ENCODE data around the gene BCL11A. TPM values are rescaled to one million over a fixed set of nuclear protein-coding genes. Genes with fewer than 3 reads are reported as not detected.

The BCL11A gene
- total RNA-seq, 5 donors from 2014 or later (not counting 1 experiment from before 2014, with no cell fraction given) = 3.6 to 11.9 (median 5.6) TPM

- peaks cover 38 to 66% of the 10 kb centered on the region in 2 donors for H3K27me3 Mint-ChIP-seq
- Histone ChIP-seq H3K4me1 (ENCODE audit: control insufficient read depth in 1 of 2, extremely low read depth in 1 of 2, insufficient read depth in 2 of 2, low read length in 2 of 2) (peaks cover 19 to 53% of the 10 kb centered on the region in 2 experiments), H3K27me3 (replicated peaks in 1 of 2; ENCODE audit: control insufficient read depth in 2 of 2, extremely low read depth in 1 of 2, insufficient read depth in 2 of 2, low read length in 1 of 2) (peaks cover 0 to 60% of the 10 kb centered on the region in 2 experiments), H3K9me3 (no peaks in the 10 kb centered on the region), H3K27ac (ENCODE audit: low read length) (no peak overlapping the region), H3K36me3 (ENCODE audit: control insufficient read depth in 2 of 2, extremely low read depth in 1 of 2, insufficient read depth in 1 of 2, low read length in 1 of 2) (no peaks in the 10 kb centered on the region), H3K4me3 (ENCODE audit: control insufficient read depth in 1 of 2, extremely low read depth in 1 of 2, low read length in 1 of 2) (peak overlapping the region; percentile 1 to 75)
- peak overlapping the region; percentile 64 to 93 (median 77) for H3K4me3 Mint-ChIP-seq
- ChIA-PET POLR2A (no interaction called here), CTCF (no interaction called here)
- H3K27ac Mint-ChIP-seq = peak overlapping the region in 1 of 2 donors; percentile 48
- no peaks in the 10 kb centered on the region for H3K9me3 Mint-ChIP-seq
- H3K4me1 Mint-ChIP-seq = peaks cover 32 to 42% (median 32%) of the 10 kb centered on the region in 3 donors
- DNase-seq (peak in 2 of 35 experiments; percentile 11 to 33), ATAC-seq (replicated peaks in 1 of 4) (peak in 1 of 4 experiments; percentile 28)
- H3K36me3 Mint-ChIP-seq = no peaks in the 10 kb centered on the region
- WGBS (ENCODE audit: insufficient coverage) = 0% methylated on average over 3 of the region's 31 CpGs
These were observed 3.4 kb upstream of the BCL11A start for GRCh38 chr2:60556576-60557485.

DNA sequence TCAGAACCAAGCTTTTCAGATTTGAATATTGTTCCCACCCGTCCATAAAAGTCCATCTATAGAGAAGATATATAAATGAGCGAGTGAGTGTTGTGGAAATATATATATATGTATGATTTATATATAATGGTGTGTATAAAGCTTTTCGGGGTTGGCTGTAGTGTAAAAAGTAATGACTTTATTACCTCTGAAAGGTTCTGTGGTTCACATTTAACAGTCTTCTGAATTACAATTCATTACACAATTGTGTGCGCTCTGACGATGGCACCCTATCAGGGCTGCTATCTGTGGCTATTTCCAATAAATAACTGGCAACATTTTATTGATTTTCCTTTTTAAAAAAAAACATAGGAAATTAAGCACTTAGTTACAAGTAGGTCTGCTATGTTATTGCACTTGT is 2.7 kb upstream of the BCL11A start:
- Histone ChIP-seq H3K27ac (ENCODE audit: low read length) (no peak overlapping the region), H3K36me3 (ENCODE audit: control insufficient read depth in 2 of 2, extremely low read depth in 1 of 2, insufficient read depth in 1 of 2, low read length in 1 of 2) (no peaks in the 10 kb centered on the region), H3K4me1 (ENCODE audit: control insufficient read depth in 1 of 2, extremely low read depth in 1 of 2, insufficient read depth in 2 of 2, low read length in 2 of 2) (peaks cover 19 to 58% of the 10 kb centered on the region in 2 experiments), H3K27me3 (replicated peaks in 1 of 2; ENCODE audit: control insufficient read depth in 2 of 2, extremely low read depth in 1 of 2, insufficient read depth in 2 of 2, low read length in 1 of 2) (peaks cover 0 to 66% of the 10 kb centered on the region in 2 experiments), H3K4me3 (ENCODE audit: control insufficient read depth in 1 of 2, extremely low read depth in 1 of 2, low read length in 1 of 2) (peak overlapping the region in 1 of 2 donors; percentile 75), H3K9me3 (no peaks in the 10 kb centered on the region)
- H3K4me3 Mint-ChIP-seq = peak overlapping the region; percentile 84 to 93 (median 84)
- ChIA-PET POLR2A (no interaction called here), CTCF (no interaction called here)
- H3K27me3 Mint-ChIP-seq = peaks cover 38 to 63% of the 10 kb centered on the region in 2 donors
- H3K4me1 Mint-ChIP-seq = peaks cover 35 to 46% (median 36%) of the 10 kb centered on the region in 3 donors
- no peaks in the 10 kb centered on the region for H3K36me3 Mint-ChIP-seq
- ATAC-seq (replicated peaks in 1 of 4) (no peak), DNase-seq (no peak)
- H3K9me3 Mint-ChIP-seq = no peaks in the 10 kb centered on the region
- no CpG with 5 or more reads among the region's 5 CpGs for WGBS (ENCODE audit: insufficient coverage)
- H3K27ac Mint-ChIP-seq = no peak overlapping the region

DNA sequence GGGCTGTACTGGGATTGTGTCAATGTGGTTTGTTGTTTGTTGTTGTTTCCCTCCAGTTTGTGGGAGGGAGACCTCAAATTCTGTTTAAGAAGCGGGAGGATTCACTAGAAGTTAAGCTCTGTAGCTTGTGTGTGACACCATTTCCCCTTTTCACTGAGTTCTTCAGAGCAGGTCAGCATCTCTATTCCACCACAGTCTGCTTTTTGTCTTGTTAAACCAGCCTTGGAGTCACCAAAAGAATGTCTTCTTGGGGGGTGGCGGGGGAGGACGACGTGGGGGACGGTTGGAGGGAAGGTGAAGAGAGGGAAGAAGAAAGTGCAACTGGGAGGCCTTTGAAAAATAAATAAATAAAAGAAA is 2.3 kb upstream of the BCL11A start:
- H3K27me3 Mint-ChIP-seq = peaks cover 34 to 63% of the 10 kb centered on the region in 2 donors
- no peaks in the 10 kb centered on the region for H3K9me3 Mint-ChIP-seq
- no CpG with 5 or more reads among the region's 5 CpGs for WGBS (ENCODE audit: insufficient coverage)
- H3K36me3 Mint-ChIP-seq = no peaks in the 10 kb centered on the region
- peak overlapping the region; percentile 64 to 97 for H3K4me3 ChIP-seq (ENCODE audit: control insufficient read depth in 1 of 2, extremely low read depth in 1 of 2, low read length in 1 of 2)
- H3K4me3 Mint-ChIP-seq = peak overlapping the region; percentile 84 to 93 (median 84)
- peak overlapping the region; percentile 35 to 72 for H3K27ac Mint-ChIP-seq
- no peak for DNase-seq
- no peaks in the 10 kb centered on the region for H3K9me3 ChIP-seq
- H3K4me1 ChIP-seq (ENCODE audit: control insufficient read depth in 1 of 2, extremely low read depth in 1 of 2, insufficient read depth in 2 of 2, low read length in 2 of 2) = peaks cover 19 to 63% of the 10 kb centered on the region in 2 experiments
- ATAC-seq (replicated peaks in 1 of 4) = peak in 1 of 4 experiments; percentile 9
- peak overlapping the region; percentile 44 for H3K27ac ChIP-seq (ENCODE audit: low read length)
- POLR2A ChIA-PET = no interaction called here
- H3K27me3 ChIP-seq (replicated peaks in 1 of 2; ENCODE audit: control insufficient read depth in 2 of 2, extremely low read depth in 1 of 2, insufficient read depth in 2 of 2, low read length in 1 of 2) = peaks cover 0 to 70% of the 10 kb centered on the region in 2 experiments
- H3K36me3 ChIP-seq (ENCODE audit: control insufficient read depth in 2 of 2, extremely low read depth in 1 of 2, insufficient read depth in 1 of 2, low read length in 1 of 2) = no peaks in the 10 kb centered on the region
- H3K4me1 Mint-ChIP-seq = peaks cover 35 to 48% (median 38%) of the 10 kb centered on the region in 3 donors
- CTCF ChIA-PET = interaction anchor here in 1 of 2 donors (0.6 kb wide), 1 partner anchor 1109 kb away, joined by 5 read pairs; no protein-coding TSS in a partner anchor

GRCh38 chr2:60555066-60555782 is 1.8 kb upstream of the BCL11A start:
- no peaks in the 10 kb centered on the region for H3K36me3 ChIP-seq (ENCODE audit: control insufficient read depth in 2 of 2, extremely low read depth in 1 of 2, insufficient read depth in 1 of 2, low read length in 1 of 2)
- DNase-seq (peak in 33 of 35 experiments; percentile 31 to 79 (median 51)), ATAC-seq (replicated peaks in 1 of 4) (peak; percentile 52 to 73 (median 58))
- peaks cover 0 to 75% of the 10 kb centered on the region in 2 experiments for H3K27me3 ChIP-seq (replicated peaks in 1 of 2; ENCODE audit: control insufficient read depth in 2 of 2, extremely low read depth in 1 of 2, insufficient read depth in 2 of 2, low read length in 1 of 2)
- peaks cover 35 to 52% (median 41%) of the 10 kb centered on the region in 3 donors for H3K4me1 Mint-ChIP-seq
- H3K27me3 Mint-ChIP-seq = peaks cover 32 to 62% of the 10 kb centered on the region in 2 donors
- H3K36me3 Mint-ChIP-seq = no peaks in the 10 kb centered on the region
- H3K4me3 Mint-ChIP-seq = peak overlapping the region; percentile 84 to 93 (median 84)
- H3K4me3 ChIP-seq (ENCODE audit: control insufficient read depth in 1 of 2, extremely low read depth in 1 of 2, low read length in 1 of 2) = peak overlapping the region; percentile 64 to 97
- H3K4me1 ChIP-seq (ENCODE audit: control insufficient read depth in 1 of 2, extremely low read depth in 1 of 2, insufficient read depth in 2 of 2, low read length in 2 of 2) = peaks cover 19 to 68% of the 10 kb centered on the region in 2 experiments
- peak overlapping the region; percentile 35 to 72 for H3K27ac Mint-ChIP-seq
- WGBS (ENCODE audit: insufficient coverage) = under 1% methylated on average over 22 of the region's 43 CpGs
- H3K9me3 ChIP-seq = no peaks in the 10 kb centered on the region
- CTCF ChIA-PET = interaction anchor here in 1 of 2 donors (0.6 kb wide), 1 partner anchor 1108 kb away, joined by 5 read pairs; no protein-coding TSS in a partner anchor
- peak overlapping the region; percentile 44 for H3K27ac ChIP-seq (ENCODE audit: low read length)
- no peaks in the 10 kb centered on the region for H3K9me3 Mint-ChIP-seq
- POLR2A ChIA-PET = no interaction called here

- ChIA-PET POLR2A (no interaction called here), CTCF (interaction anchor here in 1 of 2 donors (0.7 kb wide), 1 partner anchor 336 kb away, joined by 4 read pairs; no protein-coding TSS in a partner anchor)
- Histone ChIP-seq H3K9me3 (no peaks in the 10 kb centered on the region), H3K4me1 (ENCODE audit: control insufficient read depth in 1 of 2, extremely low read depth in 1 of 2, insufficient read depth in 2 of 2, low read length in 2 of 2) (peaks cover 19 to 74% of the 10 kb centered on the region in 2 experiments), H3K27me3 (replicated peaks in 1 of 2; ENCODE audit: control insufficient read depth in 2 of 2, extremely low read depth in 1 of 2, insufficient read depth in 2 of 2, low read length in 1 of 2) (peaks cover 0 to 81% of the 10 kb centered on the region in 2 experiments), H3K27ac (ENCODE audit: low read length) (no peak overlapping the region), H3K4me3 (ENCODE audit: control insufficient read depth in 1 of 2, extremely low read depth in 1 of 2, low read length in 1 of 2) (peak overlapping the region; percentile 64 to 97), H3K36me3 (ENCODE audit: control insufficient read depth in 2 of 2, extremely low read depth in 1 of 2, insufficient read depth in 1 of 2, low read length in 1 of 2) (no peaks in the 10 kb centered on the region)
- Mint-ChIP-seq H3K36me3 (no peaks in the 10 kb centered on the region), H3K27me3 (peaks cover 31 to 64% of the 10 kb centered on the region in 2 donors), H3K27ac (no peak overlapping the region), H3K4me1 (peaks cover 39 to 58% (median 46%) of the 10 kb centered on the region in 3 donors), H3K9me3 (no peaks in the 10 kb centered on the region), H3K4me3 (peak overlapping the region; percentile 84 to 93 (median 84))
- ATAC-seq (replicated peaks in 1 of 4) (peak in 3 of 4 experiments; percentile 1 to 3 (median 2)), DNase-seq (no peak)
- 1% methylated on average over 22 of the region's 28 CpGs for WGBS (ENCODE audit: insufficient coverage)
These were observed 1.2 kb upstream of the BCL11A start for GRCh38 chr2:60554646-60555065.

All from T-cell (primary cell).